SJSA1 (cell line): Measurements from ENCODE around the gene SKP1. TPM values are rescaled to one million over a fixed set of nuclear protein-coding genes. Genes with fewer than 3 reads are reported as not detected.

Source experiments
- DNase-seq, 2 experiments: peaks; one replicate each; pipeline ENCODE4 v3.0.0-alpha.2; 2015 to 2020; ENCODE audit warnings: low spot score in 2 of 2, low read depth in 1 of 2
- H3K27ac ChIP-seq: fragments of 250-450 bp; sonication (Bioruptor Pico); 2 replicates; pipeline ENCODE4 v1.5.1; 2020; ENCODE audit warnings: mild to moderate bottlenecking, moderate library complexity
- H3K27me3 ChIP-seq: fragments of 250-450 bp; sonication (Bioruptor Pico); replicated peaks from 2 replicates; pipeline ENCODE4 v1.5.1; 2020; ENCODE audit warnings: mild to moderate bottlenecking, moderate library complexity
- H3K36me3 ChIP-seq: fragments of 250-450 bp; sonication (Bioruptor Pico); 2 replicates; pipeline ENCODE4 v1.5.1; 2020; ENCODE audit warnings: mild to moderate bottlenecking
- H3K4me1 ChIP-seq: fragments of 250-450 bp; sonication (Bioruptor Pico); replicated peaks from 2 replicates; pipeline ENCODE4 v1.6.1; 2021; ENCODE audit warnings: mild to moderate bottlenecking
- H3K4me3 ChIP-seq: fragments of 250-450 bp; sonication (Bioruptor Pico); 2 replicates; pipeline ENCODE4 v1.5.1; 2020; ENCODE audit warnings: mild to moderate bottlenecking
- H3K9me3 ChIP-seq: fragments of 250-450 bp; sonication (Bioruptor Pico); replicated peaks from 2 replicates; pipeline ENCODE4 v1.5.1; 2020; ENCODE audit warnings: mild to moderate bottlenecking
- total RNA-seq: library from RNA; depleted of rRNA; stranded (reverse); fragments of >200 nt; shearing (Covaris generic); gene quantifications from 2 replicates; pipeline ENCODE4 v1.2.3, GENCODE V29; 2014

SKP1 gene
- total RNA-seq, 1 experiment from 2014 or later, result 636 TPM

DNA sequence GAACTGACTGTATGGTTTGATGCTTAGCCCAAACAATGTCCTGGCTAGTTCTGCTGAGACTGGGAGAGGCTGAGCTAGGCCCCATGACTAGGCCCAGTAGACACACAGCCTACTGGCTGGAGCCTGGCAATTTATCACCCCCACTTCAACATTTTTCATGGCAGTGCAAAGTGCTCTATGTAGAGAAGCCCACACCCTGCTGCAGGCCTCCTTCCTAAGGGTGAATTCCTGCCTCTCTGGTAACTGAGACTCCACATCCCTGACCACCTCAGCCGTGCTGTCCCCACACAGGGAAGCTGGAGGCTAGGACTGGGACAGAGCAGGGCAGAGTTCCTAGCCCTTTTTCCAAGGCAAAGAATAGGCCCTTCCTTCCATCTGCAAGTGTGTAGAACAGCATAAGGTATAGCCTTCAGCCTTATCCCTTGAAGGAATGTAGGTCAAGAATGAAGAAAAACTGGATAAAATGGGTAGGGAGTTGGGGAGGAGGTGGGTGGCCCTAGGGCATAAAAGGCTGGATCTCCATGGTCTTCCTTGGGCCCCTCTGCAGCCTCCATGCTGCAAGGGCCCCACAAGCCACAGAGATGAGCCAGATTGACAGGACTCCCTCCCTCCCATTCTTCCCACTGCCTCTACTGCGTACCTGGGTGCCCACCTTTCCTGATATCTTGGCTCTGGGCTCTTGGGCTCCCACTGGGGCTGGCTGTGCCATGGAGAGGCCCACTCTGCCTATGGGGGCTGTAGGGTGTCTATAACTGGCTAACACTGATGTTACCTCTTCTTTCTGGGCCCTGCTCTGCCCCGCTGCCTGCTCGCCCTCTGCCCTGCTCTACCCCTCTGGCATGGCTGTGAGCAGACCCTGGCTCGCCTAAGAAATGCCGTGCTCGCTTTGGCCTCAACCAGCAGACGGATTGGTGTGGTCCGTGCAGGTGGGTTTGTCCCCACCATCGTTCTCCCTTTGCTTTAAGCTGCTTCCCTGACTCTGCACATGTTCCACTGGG is 32.5 kb downstream of the SKP1 start:
- no peak overlapping the region for H3K27ac ChIP-seq
- H3K4me3 ChIP-seq, result no peak overlapping the region
- peaks cover 96% of the 10 kb centered on the region for H3K36me3 ChIP-seq
- peaks cover 27% of the 10 kb centered on the region for H3K4me1 ChIP-seq
- no peaks in the 10 kb centered on the region for H3K27me3 ChIP-seq
- H3K9me3 ChIP-seq, result no peaks in the 10 kb centered on the region
- peak in 1 of 2 experiments; percentile 41 for DNase-seq

DNA sequence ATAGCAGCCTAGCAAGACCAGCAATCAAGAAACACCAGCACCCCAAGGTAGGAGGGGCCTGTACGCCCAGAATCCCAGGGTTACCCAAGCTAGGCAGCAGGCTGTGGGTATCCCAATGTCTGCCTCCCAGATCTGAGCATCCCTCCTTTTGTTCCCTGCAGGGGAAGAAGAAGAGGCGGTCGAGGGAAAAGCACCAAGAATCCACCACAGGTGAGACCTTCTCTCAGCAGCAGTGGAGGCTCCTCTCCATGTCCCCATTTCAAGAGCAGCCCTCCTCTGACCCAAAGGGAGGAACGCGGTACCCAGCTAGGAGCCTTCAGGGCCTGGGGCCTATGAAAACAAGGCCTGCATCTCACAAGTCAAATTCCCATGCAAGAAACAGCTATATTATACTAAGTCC is 33.3 kb downstream of the SKP1 start:
- H3K27ac ChIP-seq, result no peak overlapping the region
- no peaks in the 10 kb centered on the region for H3K9me3 ChIP-seq
- no peaks in the 10 kb centered on the region for H3K27me3 ChIP-seq
- H3K36me3 ChIP-seq, result peaks cover 96% of the 10 kb centered on the region
- H3K4me1 ChIP-seq, result peaks cover 35% of the 10 kb centered on the region
- DNase-seq, result peak in 1 of 2 experiments; percentile 39
- no peak overlapping the region for H3K4me3 ChIP-seq

DNA sequence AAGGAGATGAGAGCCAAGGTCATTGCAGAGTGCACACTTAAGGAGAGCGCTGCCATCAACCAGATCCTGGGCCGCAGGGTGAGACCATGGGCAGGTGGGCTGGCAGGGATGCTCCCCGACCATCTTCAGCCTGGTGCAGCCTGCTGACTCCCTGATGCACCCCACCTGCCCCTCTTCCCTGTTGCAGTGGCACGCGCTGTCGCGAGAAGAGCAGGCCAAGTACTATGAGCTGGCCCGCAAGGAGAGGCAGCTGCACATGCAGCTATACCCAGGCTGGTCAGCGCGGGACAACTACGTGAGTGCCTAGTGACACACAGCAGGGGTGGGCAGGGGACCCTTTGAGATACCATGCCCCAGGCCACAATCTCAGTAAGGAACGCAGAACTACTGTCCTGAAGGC is 33.9 kb downstream of the SKP1 start:
- Histone ChIP-seq H3K9me3 (no peaks in the 10 kb centered on the region), H3K4me1 (peaks cover 41% of the 10 kb centered on the region), H3K36me3 (peaks cover 97% of the 10 kb centered on the region), H3K4me3 (no peak overlapping the region), H3K27ac (no peak overlapping the region), H3K27me3 (no peaks in the 10 kb centered on the region)
- DNase-seq, result peak in 1 of 2 experiments; percentile 43

DNA sequence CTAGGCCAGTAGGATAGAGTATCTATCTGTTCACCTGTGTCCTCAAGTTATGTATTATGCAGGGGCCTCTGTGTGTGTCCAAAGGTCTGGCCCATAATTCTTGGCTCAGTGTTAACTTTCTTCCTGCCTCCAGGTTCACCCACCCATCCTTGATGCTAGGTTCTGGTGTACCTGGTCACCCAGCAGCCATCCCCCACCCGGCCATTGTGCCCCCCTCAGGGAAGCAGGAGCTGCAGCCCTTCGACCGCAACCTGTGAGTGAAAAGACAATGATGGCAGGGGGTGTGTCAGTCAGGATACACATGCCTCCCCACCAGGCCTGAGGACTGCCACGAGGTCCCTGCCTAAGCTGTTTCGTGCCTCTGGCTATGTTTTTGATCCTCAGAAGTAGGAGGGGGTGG is 34.7 kb downstream of the SKP1 start:
- Histone ChIP-seq H3K27me3 (no peaks in the 10 kb centered on the region), H3K27ac (no peak overlapping the region), H3K4me1 (peaks cover 45% of the 10 kb centered on the region), H3K4me3 (no peak overlapping the region), H3K36me3 (peaks cover 96% of the 10 kb centered on the region), H3K9me3 (no peaks in the 10 kb centered on the region)
- peak in 1 of 2 experiments; percentile 47 for DNase-seq

DNA sequence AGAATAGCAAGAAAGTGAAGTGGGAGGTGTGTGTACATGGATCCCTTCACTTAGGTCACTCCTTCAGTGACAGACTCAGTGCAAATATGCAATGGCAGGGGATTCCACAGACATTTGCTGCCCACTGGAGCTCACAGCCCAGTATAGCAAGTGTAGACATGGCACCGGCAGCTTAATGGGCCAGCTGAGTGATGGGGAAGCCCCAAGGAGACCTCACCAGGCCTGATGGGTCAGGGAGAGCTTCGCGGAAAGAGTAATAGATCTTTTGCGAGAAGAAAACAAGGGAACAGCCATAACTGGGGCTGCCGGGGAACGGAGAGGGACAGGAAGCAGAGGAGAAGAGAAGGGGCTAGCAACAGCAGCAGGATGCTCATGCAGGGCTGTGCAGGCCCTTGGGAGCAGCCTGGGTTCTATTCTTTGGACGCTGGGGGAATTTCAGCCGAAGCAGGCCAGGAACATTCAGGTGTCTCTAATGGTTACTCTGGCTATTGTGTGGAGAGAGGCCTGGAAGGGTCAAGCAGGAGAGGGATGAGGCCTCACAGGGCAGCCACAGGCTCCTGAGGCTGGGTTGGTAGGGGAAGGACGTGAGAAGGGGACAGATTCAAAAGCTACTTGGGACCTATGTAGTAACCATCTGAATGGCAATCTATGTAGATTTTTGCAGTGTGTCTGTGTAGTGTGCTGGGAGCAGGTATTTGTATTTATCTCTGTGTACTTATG is 35.3 kb downstream of the SKP1 start:
- no peaks in the 10 kb centered on the region for H3K27me3 ChIP-seq
- peaks cover 96% of the 10 kb centered on the region for H3K36me3 ChIP-seq
- no peak overlapping the region for H3K4me3 ChIP-seq
- H3K9me3 ChIP-seq, result no peaks in the 10 kb centered on the region
- no peak overlapping the region for H3K27ac ChIP-seq
- H3K4me1 ChIP-seq, result peaks cover 43% of the 10 kb centered on the region
- peak in 1 of 2 experiments; percentile 44 for DNase-seq

DNA sequence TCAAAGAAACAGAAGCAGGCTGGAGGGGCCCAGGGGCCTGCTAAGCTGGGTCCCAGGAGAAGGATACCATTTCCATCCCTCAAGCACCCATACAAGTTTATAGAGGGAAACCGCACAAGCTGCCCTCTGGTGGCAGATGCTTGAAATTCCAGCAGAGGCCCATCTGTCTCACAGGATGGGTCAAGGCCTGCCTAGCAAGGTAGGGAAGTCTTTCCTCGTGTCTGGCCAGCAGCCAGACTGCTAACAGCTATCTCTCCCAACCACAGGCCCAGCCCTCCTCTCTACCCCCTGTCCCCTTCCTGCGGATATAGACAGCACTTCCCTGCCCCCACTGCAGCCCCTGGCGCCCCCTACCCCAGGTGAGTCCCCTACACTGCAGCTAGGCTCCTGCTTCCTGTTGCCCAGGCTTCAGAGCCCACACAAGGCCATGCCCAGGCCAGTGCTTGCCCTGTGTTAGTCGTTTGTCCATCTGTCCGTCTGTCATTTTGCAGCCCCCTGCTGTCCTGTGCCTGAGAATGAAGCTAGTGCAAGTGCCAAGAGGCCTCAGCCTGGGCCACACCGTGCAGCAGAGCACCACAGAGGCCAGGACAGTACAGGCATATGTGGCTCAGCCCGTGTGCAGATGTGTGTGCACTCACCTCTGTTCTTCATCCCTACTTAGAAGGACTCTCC is 36.1 kb downstream of the SKP1 start:
- H3K9me3 ChIP-seq, result no peaks in the 10 kb centered on the region
- H3K27ac ChIP-seq, result no peak overlapping the region
- peaks cover 96% of the 10 kb centered on the region for H3K36me3 ChIP-seq
- peaks cover 40% of the 10 kb centered on the region for H3K4me1 ChIP-seq
- DNase-seq, result peak; percentile 81 to 86
- H3K4me3 ChIP-seq, result no peak overlapping the region
- H3K27me3 ChIP-seq, result no peaks in the 10 kb centered on the region

DNA sequence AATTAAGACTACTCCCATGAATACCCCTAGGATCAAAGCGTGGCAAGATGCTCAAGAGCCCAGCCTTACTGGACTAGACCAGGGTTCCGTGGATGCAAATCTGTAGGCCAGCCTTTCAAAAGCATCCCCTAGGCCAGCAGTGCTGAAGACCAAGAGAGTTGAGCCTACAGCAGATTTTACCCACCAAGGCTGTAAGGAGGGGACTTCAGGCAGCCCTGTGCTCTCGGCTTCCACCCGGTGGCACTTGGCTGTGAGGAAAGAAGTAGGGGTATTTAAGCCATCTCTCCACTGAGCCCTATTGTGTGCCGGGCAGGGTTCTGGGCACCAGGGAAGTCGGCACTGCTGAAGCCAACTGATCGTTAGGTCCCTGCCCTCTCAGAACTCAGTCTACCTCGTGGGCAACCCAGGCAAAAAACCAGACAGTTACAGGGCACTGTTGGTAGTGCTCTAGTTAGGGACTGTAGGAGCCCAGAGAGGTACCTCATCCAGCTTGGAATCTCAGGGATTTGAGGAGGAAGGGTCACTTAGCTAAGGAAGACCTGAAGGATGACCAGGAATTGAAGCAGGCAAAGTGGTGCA is 36.8 kb downstream of the SKP1 start:
- H3K9me3 ChIP-seq, result no peaks in the 10 kb centered on the region
- peak in 1 of 2 experiments; percentile 38 for DNase-seq
- peaks cover 37% of the 10 kb centered on the region for H3K4me1 ChIP-seq
- peaks cover 96% of the 10 kb centered on the region for H3K36me3 ChIP-seq
- H3K27me3 ChIP-seq, result no peaks in the 10 kb centered on the region
- no peak overlapping the region for H3K27ac ChIP-seq
- no peak overlapping the region for H3K4me3 ChIP-seq

DNA sequence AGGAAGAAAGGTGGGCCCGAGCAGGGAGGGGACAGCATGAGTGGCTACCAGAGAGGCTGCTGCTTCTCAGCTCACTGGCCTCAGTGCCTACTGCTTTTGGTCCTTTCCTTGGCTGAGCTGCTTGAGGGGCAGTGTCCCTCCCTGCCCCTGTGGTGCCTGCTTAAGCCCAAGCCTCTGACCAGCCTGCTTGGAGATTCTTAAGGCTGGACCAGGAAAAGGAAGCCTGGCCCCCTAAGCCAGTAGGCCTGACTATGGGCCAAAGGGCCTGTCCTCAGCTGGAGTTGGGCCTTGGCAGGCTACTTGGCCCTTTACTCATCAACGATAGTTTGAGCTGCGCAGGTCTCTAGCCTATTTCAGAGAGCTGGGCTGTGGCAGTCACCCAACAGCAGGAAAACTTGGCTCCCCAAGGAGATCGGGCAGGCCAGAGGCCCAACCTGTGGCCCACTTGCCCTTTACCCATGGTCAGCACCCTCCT is 37.3 kb downstream of the SKP1 start:
- peaks cover 96% of the 10 kb centered on the region for H3K36me3 ChIP-seq
- H3K4me3 ChIP-seq, result no peak overlapping the region
- H3K9me3 ChIP-seq, result no peaks in the 10 kb centered on the region
- peaks cover 37% of the 10 kb centered on the region for H3K4me1 ChIP-seq
- H3K27ac ChIP-seq, result no peak overlapping the region
- DNase-seq, result peak in 1 of 2 experiments; percentile 37
- no peaks in the 10 kb centered on the region for H3K27me3 ChIP-seq

DNA sequence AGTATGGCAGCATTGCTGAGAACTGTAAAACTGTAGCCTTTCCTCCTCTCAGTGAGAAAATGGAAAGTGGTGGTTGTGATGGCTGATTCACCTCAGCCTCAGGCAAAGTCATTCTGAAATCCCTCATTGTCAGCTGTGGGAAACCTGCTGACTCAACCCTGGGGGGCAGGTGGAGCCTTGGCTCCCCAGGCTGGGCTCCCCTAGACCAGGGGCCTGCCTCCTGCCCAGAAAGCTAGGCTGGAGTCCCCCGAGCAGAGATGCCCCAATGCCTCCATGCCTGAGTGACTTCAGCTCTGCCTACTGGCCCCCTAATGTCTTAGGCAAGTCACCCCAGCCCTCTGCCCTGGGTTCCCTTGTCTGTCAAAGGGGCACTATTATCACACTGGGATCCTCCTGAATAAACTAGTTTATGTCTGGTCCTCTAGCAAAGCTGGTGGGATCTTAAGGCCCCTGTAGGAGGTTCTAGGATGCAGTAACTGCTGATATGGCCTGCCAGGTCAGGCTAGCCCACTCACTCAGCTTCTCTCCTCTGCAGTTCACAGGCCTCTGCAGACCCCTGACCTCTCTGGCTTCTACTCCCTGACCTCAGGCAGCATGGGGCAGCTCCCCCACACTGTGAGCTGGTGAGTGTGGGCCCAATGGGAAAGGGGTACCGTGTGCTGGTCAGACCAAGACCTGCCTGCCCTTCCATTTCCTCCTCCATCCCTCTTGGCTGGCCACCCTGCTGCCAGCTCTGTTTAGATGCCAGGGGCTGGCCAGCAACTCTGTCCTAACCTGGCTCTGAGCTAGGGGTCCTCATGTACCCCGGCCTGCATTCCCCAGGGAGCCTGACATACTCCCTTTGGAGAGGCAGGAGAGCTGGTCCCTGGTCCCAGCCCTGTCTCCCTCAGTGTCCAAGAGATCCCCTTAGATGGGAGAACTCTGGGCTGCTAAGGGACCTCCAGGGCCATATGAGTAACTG is 38.1 kb downstream of the SKP1 start:
- peaks cover 96% of the 10 kb centered on the region for H3K36me3 ChIP-seq
- H3K4me1 ChIP-seq, result peaks cover 37% of the 10 kb centered on the region
- H3K9me3 ChIP-seq, result no peaks in the 10 kb centered on the region
- peak; percentile 59 to 61 for DNase-seq
- no peaks in the 10 kb centered on the region for H3K27me3 ChIP-seq
- H3K4me3 ChIP-seq, result no peak overlapping the region
- peak overlapping the region; percentile 35 for H3K27ac ChIP-seq

DNA sequence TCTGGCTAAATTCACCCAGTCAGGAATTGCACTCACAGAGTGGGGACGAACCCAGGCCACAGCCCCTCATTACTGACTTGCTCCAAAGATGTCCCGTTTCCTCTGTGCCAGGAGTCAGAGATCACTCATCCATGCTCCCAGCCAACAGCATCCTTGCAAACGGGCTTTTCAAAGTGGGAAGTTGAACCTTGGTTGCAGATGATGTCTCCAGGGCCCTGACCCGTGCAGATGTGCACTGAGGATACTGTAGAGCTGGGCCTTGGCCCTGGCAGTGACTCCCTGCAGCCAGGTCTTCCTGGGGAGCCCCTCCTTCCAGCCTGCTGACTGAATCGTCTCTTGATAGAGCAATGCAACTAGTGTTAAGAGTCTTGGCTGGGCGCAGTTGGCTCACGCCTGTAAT is 40.0 kb downstream of the SKP1 start:
- Histone ChIP-seq H3K4me1 (peaks cover 37% of the 10 kb centered on the region), H3K36me3 (peaks cover 98% of the 10 kb centered on the region), H3K4me3 (no peak overlapping the region), H3K27ac (no peak overlapping the region), H3K9me3 (no peaks in the 10 kb centered on the region), H3K27me3 (no peaks in the 10 kb centered on the region)
- peak in 1 of 2 experiments; percentile 37 for DNase-seq

DNA sequence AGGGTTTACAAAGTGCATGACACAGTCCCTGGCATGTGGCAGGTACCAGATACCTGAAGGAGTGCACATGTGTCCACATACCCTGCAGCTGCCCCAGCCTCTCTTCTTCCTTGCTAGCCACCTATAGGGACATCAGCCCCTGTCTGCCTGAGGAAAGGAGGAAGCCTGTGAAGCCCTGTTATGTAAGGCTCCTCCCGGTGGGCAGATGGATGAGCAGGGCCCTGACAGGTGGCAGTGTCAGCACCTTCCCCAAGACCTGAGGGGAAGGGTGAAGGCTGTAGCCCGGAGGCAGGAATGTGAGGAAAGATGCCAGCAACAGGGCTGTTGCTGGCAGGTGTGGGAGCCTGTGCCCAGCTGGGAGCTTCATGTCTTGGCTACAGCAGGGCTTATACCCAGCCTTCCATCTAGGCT is 40.5 kb downstream of the SKP1 start:
- DNase-seq, result peak in 1 of 2 experiments; percentile 38
- peaks cover 98% of the 10 kb centered on the region for H3K36me3 ChIP-seq
- H3K27ac ChIP-seq, result no peak overlapping the region
- H3K9me3 ChIP-seq, result no peaks in the 10 kb centered on the region
- H3K27me3 ChIP-seq, result no peaks in the 10 kb centered on the region
- no peak overlapping the region for H3K4me3 ChIP-seq
- H3K4me1 ChIP-seq, result peaks cover 37% of the 10 kb centered on the region

DNA sequence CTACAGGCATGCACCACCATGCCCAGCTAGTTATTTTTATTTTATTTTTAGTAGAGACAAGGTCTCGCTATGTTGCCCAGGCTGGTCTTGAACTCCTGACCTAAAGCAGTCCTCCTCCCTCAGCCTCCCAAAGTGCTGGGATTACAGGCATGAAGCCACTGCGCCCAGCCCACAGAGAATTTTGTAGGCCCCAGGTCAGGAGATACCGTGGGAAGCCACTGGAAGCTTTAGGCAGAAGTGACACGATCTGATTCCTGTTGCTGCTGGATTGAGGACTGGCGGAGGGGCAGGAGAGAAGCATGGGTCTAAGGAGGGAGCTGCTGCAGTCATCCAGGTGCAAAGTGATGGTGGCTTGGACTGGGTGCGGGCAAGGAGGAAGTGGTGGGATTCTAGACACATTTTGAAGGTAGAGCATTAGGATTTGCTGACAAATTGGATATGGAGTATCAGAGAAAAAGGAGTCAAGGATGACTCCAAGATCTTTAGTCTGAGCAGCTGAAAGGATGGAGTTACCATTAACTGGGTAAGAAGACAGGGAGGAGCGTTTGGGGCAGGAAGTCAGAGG is 41.6 kb downstream of the SKP1 start:
- Histone ChIP-seq H3K27me3 (no peaks in the 10 kb centered on the region), H3K36me3 (peaks cover 98% of the 10 kb centered on the region), H3K27ac (no peak overlapping the region), H3K9me3 (no peaks in the 10 kb centered on the region), H3K4me1 (peaks cover 29% of the 10 kb centered on the region), H3K4me3 (no peak overlapping the region)
- DNase-seq, result no peak
